Colon (tissue), 2 donors: ENCODE data around the gene SPRED2.

Experiments
- FAIRE-seq: peaks from 2 replicates; lab custom pipeline; 2012; peaks lifted over from hg19 to GRCh38; lab: Jason Lieb, UNC
- donor health status: control.
- donor health status: control.

SPRED2 gene

GRCh38 chr2:65276609-65277008 lies 155.8 kb downstream of the SPRED2 start:
- no peak for FAIRE-seq

- FAIRE-seq: no peak
These were observed 157.1 kb downstream of the SPRED2 start for GRCh38 chr2:65275141-65275915.

- FAIRE-seq: no peak
These were observed 159.1 kb downstream of the SPRED2 start for GRCh38 chr2:65273344-65273743.

GRCh38 chr2:65268957-65269356 lies 163.4 kb downstream of the SPRED2 start:
- FAIRE-seq: no peak

- FAIRE-seq: no peak
These were observed 165.4 kb downstream of the SPRED2 start for GRCh38 chr2:65267008-65267407.

- no peak for FAIRE-seq
These were observed 166.7 kb downstream of the SPRED2 start for GRCh38 chr2:65265671-65266045.

- no peak for FAIRE-seq
These were observed 167.4 kb downstream of the SPRED2 start for GRCh38 chr2:65264821-65265670.

GRCh38 chr2:65263986-65264385 lies 168.4 kb downstream of the SPRED2 start:
- no peak for FAIRE-seq

GRCh38 chr2:65263262-65263661 lies 169.1 kb downstream of the SPRED2 start:
- FAIRE-seq: no peak

- FAIRE-seq: no peak
These were observed 170.7 kb downstream of the SPRED2 start for GRCh38 chr2:65261676-65262075.
